ENCODE data around the gene TULP4. TPM values are rescaled to one million over a fixed set of nuclear protein-coding genes. Genes with fewer than 3 reads are reported as not detected.

The TULP4 gene
- total RNA-seq, 1 experiment from 2014 or later: 126 TPM

DNA sequence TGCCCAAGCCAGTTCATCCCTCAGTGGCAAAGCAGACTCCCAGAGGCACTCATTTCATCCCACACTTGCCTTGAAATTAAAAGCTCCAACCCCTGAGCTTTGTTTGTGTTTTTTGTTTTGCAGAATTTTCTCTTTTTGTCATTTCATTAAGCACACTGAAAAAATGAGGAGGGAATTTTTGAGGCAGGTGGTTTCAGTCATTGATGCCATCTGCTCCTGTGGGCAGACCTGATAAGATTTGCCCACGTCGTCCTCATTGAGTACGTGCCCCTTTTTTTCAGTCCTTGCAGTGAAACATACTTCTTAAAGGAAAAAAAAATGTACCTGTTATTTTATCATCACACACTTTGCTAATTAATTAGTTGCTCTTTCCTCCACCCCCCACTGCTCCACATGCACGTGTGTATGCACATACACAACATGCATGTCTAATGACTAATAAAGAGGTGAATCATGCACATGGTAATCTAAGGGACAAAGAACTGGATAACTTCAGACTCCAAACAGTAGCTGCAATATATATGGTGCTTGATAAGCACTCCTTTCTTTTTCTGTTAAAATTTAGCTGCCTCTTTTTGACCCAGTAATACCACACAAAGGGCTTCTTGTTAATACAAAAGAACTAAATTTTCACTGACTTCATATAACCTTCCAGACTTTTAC is 145.5 kb downstream of the TULP4 start:
- Mint-ChIP-seq H3K4me1 (ENCODE audit: low read depth, unreplicated experiment) (peaks cover 32% of the 10 kb centered on the region), H3K4me3 (ENCODE audit: unreplicated experiment) (peak overlapping the region; percentile 15), H3K27me3 (ENCODE audit: insufficient read depth, unreplicated experiment) (no peaks in the 10 kb centered on the region), H3K36me3 (ENCODE audit: insufficient read depth, unreplicated experiment) (peaks cover 64% of the 10 kb centered on the region), H3K27ac (ENCODE audit: unreplicated experiment) (peak overlapping the region; percentile 88), H3K9me3 (ENCODE audit: unreplicated experiment) (no peaks in the 10 kb centered on the region)
- no TSS peak for BruUV-seq (replicated peaks)
- no peak for DNase-seq
- no peak overlapping the region for H3K4me3 ChIP-seq (ENCODE audit: low read depth, low read length)
- peaks cover 37% of the 10 kb centered on the region for H3K4me1 ChIP-seq
- H3K9me3 ChIP-seq: no peaks in the 10 kb centered on the region
- H3K36me3 ChIP-seq (ENCODE audit: control insufficient read depth, insufficient read depth, low read length): no peaks in the 10 kb centered on the region
- H3K27me3 ChIP-seq (replicated peaks; ENCODE audit: control insufficient read depth, insufficient read depth, low read length): no peaks in the 10 kb centered on the region
- ChIA-PET POLR2A (interaction anchor here (0.5 kb wide), 1 partner anchor 17 kb away, joined by 11 read pairs; no protein-coding TSS in a partner anchor), CTCF (no interaction called here)
- TF ChIP-seq, protein P1, sequence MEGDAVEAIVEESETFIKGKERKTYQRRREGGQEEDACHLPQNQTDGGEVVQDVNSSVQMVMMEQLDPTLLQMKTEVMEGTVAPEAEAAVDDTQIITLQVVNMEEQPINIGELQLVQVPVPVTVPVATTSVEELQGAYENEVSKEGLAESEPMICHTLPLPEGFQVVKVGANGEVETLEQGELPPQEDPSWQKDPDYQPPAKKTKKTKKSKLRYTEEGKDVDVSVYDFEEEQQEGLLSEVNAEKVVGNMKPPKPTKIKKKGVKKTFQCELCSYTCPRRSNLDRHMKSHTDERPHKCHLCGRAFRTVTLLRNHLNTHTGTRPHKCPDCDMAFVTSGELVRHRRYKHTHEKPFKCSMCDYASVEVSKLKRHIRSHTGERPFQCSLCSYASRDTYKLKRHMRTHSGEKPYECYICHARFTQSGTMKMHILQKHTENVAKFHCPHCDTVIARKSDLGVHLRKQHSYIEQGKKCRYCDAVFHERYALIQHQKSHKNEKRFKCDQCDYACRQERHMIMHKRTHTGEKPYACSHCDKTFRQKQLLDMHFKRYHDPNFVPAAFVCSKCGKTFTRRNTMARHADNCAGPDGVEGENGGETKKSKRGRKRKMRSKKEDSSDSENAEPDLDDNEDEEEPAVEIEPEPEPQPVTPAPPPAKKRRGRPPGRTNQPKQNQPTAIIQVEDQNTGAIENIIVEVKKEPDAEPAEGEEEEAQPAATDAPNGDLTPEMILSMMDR (IDR thresholded peaks at IDR 0.05; ENCODE audit: insufficient read depth in 1 of 2, low read depth in 1 of 2, low read length in 1 of 2, severe bottlenecking in 1 of 2, unreplicated experiment in 1 of 2): no peak
- intact Hi-C loops (cut with micrococcal nuclease; ENCODE audit: unreplicated experiment): no loop called here

DNA sequence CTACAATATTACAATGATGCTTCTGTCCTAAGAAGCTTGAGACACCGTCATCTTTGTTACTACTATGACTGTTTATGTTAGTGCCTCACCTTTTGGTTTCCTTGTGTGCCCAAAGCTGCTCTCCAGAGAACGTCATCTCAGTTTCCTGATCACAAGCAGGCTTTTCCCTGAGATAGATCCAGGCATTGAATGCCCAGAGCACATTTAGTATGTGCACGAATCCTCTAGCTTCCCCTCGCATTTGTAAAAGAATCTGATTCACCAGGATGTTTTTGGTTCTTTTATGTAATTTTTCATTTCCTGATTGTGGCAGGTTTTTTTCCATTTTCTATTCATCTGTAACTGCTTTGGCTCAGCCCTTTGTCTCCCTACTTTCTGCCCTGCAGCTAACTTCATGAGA is 147.5 kb downstream of the TULP4 start:
- Mint-ChIP-seq H3K4me3 (ENCODE audit: unreplicated experiment) (no peak overlapping the region), H3K9me3 (ENCODE audit: unreplicated experiment) (no peaks in the 10 kb centered on the region), H3K27ac (ENCODE audit: unreplicated experiment) (peak overlapping the region; percentile 39), H3K36me3 (ENCODE audit: insufficient read depth, unreplicated experiment) (peaks cover 77% of the 10 kb centered on the region), H3K4me1 (ENCODE audit: low read depth, unreplicated experiment) (peaks cover 28% of the 10 kb centered on the region), H3K27me3 (ENCODE audit: insufficient read depth, unreplicated experiment) (no peaks in the 10 kb centered on the region)
- no peaks in the 10 kb centered on the region for H3K9me3 ChIP-seq
- no peak for DNase-seq
- no peaks in the 10 kb centered on the region for H3K36me3 ChIP-seq (ENCODE audit: control insufficient read depth, insufficient read depth, low read length)
- TF ChIP-seq, protein P1 (IDR thresholded peaks at IDR 0.05; ENCODE audit: insufficient read depth in 1 of 2, low read depth in 1 of 2, low read length in 1 of 2, severe bottlenecking in 1 of 2, unreplicated experiment in 1 of 2): no peak
- CTCF ChIA-PET: interaction anchor here (1.0 kb wide), 1 partner anchor 15 kb away, joined by 3 read pairs; no protein-coding TSS in a partner anchor
- POLR2A ChIA-PET: no interaction called here
- no peaks in the 10 kb centered on the region for H3K27me3 ChIP-seq (replicated peaks; ENCODE audit: control insufficient read depth, insufficient read depth, low read length)
- no peak overlapping the region for H3K4me3 ChIP-seq (ENCODE audit: low read depth, low read length)
- peaks cover 32% of the 10 kb centered on the region for H3K4me1 ChIP-seq
- BruUV-seq (replicated peaks): no TSS peak
- intact Hi-C loops (cut with micrococcal nuclease; ENCODE audit: unreplicated experiment): no loop called here

DNA sequence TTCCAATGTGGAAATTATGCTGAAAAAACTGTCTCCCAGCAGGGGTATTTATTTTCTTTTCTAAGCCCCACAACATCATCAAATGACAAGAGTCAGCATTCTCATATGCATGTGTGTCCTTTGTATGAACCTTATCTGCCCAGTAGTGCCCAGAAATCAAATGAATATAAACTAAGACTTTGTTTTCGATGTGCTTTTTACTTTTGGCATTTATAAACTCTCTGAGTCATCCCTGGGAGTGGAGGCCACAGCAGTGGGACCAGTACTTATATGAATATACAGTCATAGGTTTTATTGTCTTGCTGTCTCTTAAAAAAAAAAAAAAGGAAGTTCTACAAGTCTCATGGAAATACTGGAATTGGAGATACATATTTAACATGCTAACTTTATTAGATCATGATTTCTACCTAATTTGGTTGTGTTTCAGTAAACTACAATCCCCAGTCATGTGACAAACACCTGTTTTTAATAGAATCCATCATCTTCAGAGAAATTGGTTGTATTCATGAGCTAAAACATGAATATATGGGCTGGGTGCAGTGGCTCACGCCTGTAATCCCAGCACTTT is 148.4 kb downstream of the TULP4 start:
- H3K36me3 ChIP-seq (ENCODE audit: control insufficient read depth, insufficient read depth, low read length): no peaks in the 10 kb centered on the region

More for the DNA sequence above, 148.4 kb downstream of the TULP4 start:
- no peak overlapping the region for H3K4me3 Mint-ChIP-seq (ENCODE audit: unreplicated experiment)
- no peak overlapping the region for H3K27ac Mint-ChIP-seq (ENCODE audit: unreplicated experiment)
- no peaks in the 10 kb centered on the region for H3K27me3 ChIP-seq (replicated peaks; ENCODE audit: control insufficient read depth, insufficient read depth, low read length)
- H3K4me1 Mint-ChIP-seq (ENCODE audit: low read depth, unreplicated experiment): peaks cover 33% of the 10 kb centered on the region
- ChIA-PET CTCF (no interaction called here), POLR2A (no interaction called here)
- H3K4me1 ChIP-seq: peaks cover 35% of the 10 kb centered on the region
- H3K36me3 Mint-ChIP-seq (ENCODE audit: insufficient read depth, unreplicated experiment): peaks cover 78% of the 10 kb centered on the region
- no peak for DNase-seq
- H3K4me3 ChIP-seq (ENCODE audit: low read depth, low read length): no peak overlapping the region
- no peaks in the 10 kb centered on the region for H3K9me3 ChIP-seq
- TF ChIP-seq, protein P1 (IDR thresholded peaks at IDR 0.05; ENCODE audit: insufficient read depth in 1 of 2, low read depth in 1 of 2, low read length in 1 of 2, severe bottlenecking in 1 of 2, unreplicated experiment in 1 of 2): no peak
- BruUV-seq (replicated peaks): no TSS peak
- intact Hi-C loops (cut with micrococcal nuclease; ENCODE audit: unreplicated experiment): no loop called here
- H3K27me3 Mint-ChIP-seq (ENCODE audit: insufficient read depth, unreplicated experiment): no peaks in the 10 kb centered on the region
- H3K9me3 Mint-ChIP-seq (ENCODE audit: unreplicated experiment): no peaks in the 10 kb centered on the region
